Neutrophil (primary cell): ENCODE measurements around the gene CD40LG.

Source experiments
- H3K27ac ChIP-seq: fragments of 200-600 bp; sonication (generic); 2 replicates; pipeline ENCODE4 v1.5.1; 2016; ENCODE audit warnings: mild to moderate bottlenecking, moderate library complexity
- H3K27me3 ChIP-seq: fragments of 200-600 bp; sonication (generic); 2 replicates; pipeline ENCODE4 v1.6.0; 2016; ENCODE audit warnings: mild to moderate bottlenecking
- H3K36me3 ChIP-seq: fragments of 200-600 bp; sonication (generic); 2 replicates; pipeline ENCODE4 v1.5.1; 2017
- H3K4me1 ChIP-seq, 2 experiments: fragments of 200-600 bp in 1 of 2; sonication (generic) in 1 of 2; 1 replicate in 1 of 2; 2 replicates in 1 of 2; pipeline versions ENCODE4 v1.5.1 to v1.6.1; 2013 to 2016; ENCODE audit warnings: low read depth in 1 of 2, low read length in 1 of 2, mild to moderate bottlenecking in 1 of 2, moderate library complexity in 1 of 2; ENCODE audit not compliant: control insufficient read depth in 1 of 2, insufficient read depth in 1 of 2
- H3K4me3 ChIP-seq, 2 experiments: fragments of 200-600 bp in 1 of 2; sonication (generic) in 1 of 2; 1 replicate in 1 of 2; 2 replicates in 1 of 2; pipeline ENCODE4 v1.5.1; 2013 to 2016; ENCODE audit warnings: low read depth in 1 of 2, low read length in 1 of 2, mild to moderate bottlenecking in 1 of 2, moderate library complexity in 1 of 2
- H3K9me3 ChIP-seq: fragments of 200-600 bp; sonication (generic); 2 replicates; pipeline ENCODE4 v1.5.1; 2016
- CTCF ChIP-seq: fragments of 200-600 bp; sonication (generic); IDR thresholded peaks from 2 replicates; pipeline ENCODE4 v1.5.1; 2016; ENCODE audit warnings: antibody characterized with exemption

Gene CD40LG

DNA sequence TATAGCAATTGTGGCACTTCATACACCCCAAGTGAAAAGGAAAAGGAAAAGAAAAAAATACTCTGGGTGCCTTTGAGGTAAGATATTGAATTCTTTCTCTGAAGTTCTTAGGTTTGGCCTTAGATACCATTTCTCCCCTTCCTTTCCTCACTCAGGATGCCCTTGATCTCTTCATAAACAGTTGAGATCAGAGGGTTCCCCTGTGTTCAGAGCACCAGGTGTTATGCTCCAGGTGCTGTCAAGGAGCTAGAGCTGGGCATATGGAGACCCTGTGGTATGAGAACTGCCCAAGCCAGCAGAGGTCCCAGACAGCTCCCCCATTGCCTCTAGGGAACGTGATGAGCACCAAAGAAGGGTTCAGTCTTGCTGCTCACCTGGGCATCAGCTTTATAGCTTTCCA is 17.1 kb upstream of the CD40LG start:
- no peak overlapping the region for H3K4me3 ChIP-seq
- H3K36me3 ChIP-seq, result no peaks in the 10 kb centered on the region
- no peak for TF ChIP-seq CTCF
- peaks cover 24 to 28% of the 10 kb centered on the region in 2 experiments for H3K4me1 ChIP-seq
- H3K9me3 ChIP-seq, result no peaks in the 10 kb centered on the region
- no peak overlapping the region for H3K27ac ChIP-seq
- H3K27me3 ChIP-seq, result no peaks in the 10 kb centered on the region

- Histone ChIP-seq H3K27me3 (no peaks in the 10 kb centered on the region), H3K27ac (peak overlapping the region; percentile 44), H3K4me3 (no peak overlapping the region), H3K9me3 (no peaks in the 10 kb centered on the region), H3K4me1 (peaks cover 26 to 28% of the 10 kb centered on the region in 2 experiments), H3K36me3 (no peaks in the 10 kb centered on the region)
- TF ChIP-seq CTCF, result no peak
Observed at GRCh38 chrX:136635235-136635634, 12.7 kb upstream of the CD40LG start.

GRCh38 chrX:136636121-136636520 is 11.8 kb upstream of the CD40LG start:
- Histone ChIP-seq H3K9me3 (no peaks in the 10 kb centered on the region), H3K27ac (no peak overlapping the region), H3K4me1 (peaks cover 19 to 23% of the 10 kb centered on the region in 2 experiments), H3K27me3 (no peaks in the 10 kb centered on the region), H3K4me3 (no peak overlapping the region), H3K36me3 (no peaks in the 10 kb centered on the region)
- TF ChIP-seq CTCF, result no peak

- no peak overlapping the region for H3K27ac ChIP-seq
- H3K4me3 ChIP-seq, result no peak overlapping the region
- no peak for TF ChIP-seq CTCF
- no peaks in the 10 kb centered on the region for H3K9me3 ChIP-seq
- H3K36me3 ChIP-seq, result no peaks in the 10 kb centered on the region
- H3K4me1 ChIP-seq, result peaks cover 22 to 24% of the 10 kb centered on the region in 2 experiments
- no peaks in the 10 kb centered on the region for H3K27me3 ChIP-seq
Observed at GRCh38 chrX:136639506-136640176, 8.3 kb upstream of the CD40LG start.

DNA sequence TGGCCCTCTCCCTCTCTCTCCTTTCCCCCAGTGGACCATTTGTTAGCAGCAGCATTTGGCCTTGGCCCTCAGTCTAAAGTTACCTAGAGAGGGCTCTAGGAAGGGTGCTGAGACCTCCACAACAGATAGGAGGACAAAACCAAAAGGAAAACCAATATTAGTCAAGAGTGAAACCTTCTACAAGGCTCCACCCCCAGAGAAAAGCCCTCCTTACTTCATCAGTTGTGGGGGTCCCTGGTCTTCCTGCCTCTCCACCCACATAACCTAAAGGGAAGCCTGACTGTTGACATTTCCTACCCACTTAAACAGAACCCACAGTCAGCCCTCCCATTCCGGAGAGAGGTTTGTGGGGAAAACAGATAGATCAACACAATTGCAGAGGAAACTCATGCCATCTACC is 4.7 kb upstream of the CD40LG start:
- Histone ChIP-seq H3K4me3 (no peak overlapping the region), H3K9me3 (no peaks in the 10 kb centered on the region), H3K27me3 (no peaks in the 10 kb centered on the region), H3K4me1 (peaks cover 8 to 13% of the 10 kb centered on the region in 2 experiments), H3K36me3 (no peaks in the 10 kb centered on the region), H3K27ac (no peak overlapping the region)
- no peak for TF ChIP-seq CTCF
